ENCODE measurements around the gene MC1R. TPM values are rescaled to one million over a fixed set of nuclear protein-coding genes. Genes with fewer than 3 reads are reported as not detected.

MC1R gene
- total RNA-seq, 4 donors from 2014 or later, result 2.0 to 5.0 (median 2.9) TPM

- no peak for DNase-seq (ENCODE audit: extremely low spot score)
- H3K4me1 ChIP-seq, result peaks cover 0 to 4% (median 0%) of the 10 kb centered on the region in 4 donors
- intact Hi-C loops (cut with DNase I), result no loop called here
- WGBS, result 90% methylated on average over 24 of the region's 28 CpGs
- no peaks in the 10 kb centered on the region for H3K9me3 ChIP-seq
- H3K4me3 ChIP-seq, result no peak overlapping the region
- no peaks in the 10 kb centered on the region for H3K27me3 ChIP-seq
- H3K36me3 ChIP-seq, result peaks cover 73 to 97% (median 94%) of the 10 kb centered on the region in 4 donors
- TF ChIP-seq POLR2A (IDR thresholded peaks at IDR 0.05; ENCODE audit: low read depth), result no peak
- no peak overlapping the region for H3K27ac ChIP-seq (replicated peaks in 1 of 4)
These were observed 35.2 kb upstream of the MC1R start for GRCh38 chr16:89883346-89884040.

GRCh38 chr16:89884041-89884421 lies 34.6 kb upstream of the MC1R start:
- H3K27me3 ChIP-seq, result no peaks in the 10 kb centered on the region
- H3K4me3 ChIP-seq, result no peak overlapping the region
- intact Hi-C loops (cut with DNase I), result no loop called here
- H3K9me3 ChIP-seq, result no peaks in the 10 kb centered on the region
- peaks cover 73 to 97% (median 94%) of the 10 kb centered on the region in 4 donors for H3K36me3 ChIP-seq
- peaks cover 0 to 4% (median 0%) of the 10 kb centered on the region in 4 donors for H3K4me1 ChIP-seq
- H3K27ac ChIP-seq (replicated peaks in 1 of 4), result no peak overlapping the region
- TF ChIP-seq POLR2A (IDR thresholded peaks at IDR 0.05; ENCODE audit: low read depth) (no peak), POLR2AphosphoS5 (IDR thresholded peaks at IDR 0.05) (no peak), EP300 (IDR thresholded peaks at IDR 0.05) (no peak), CTCF (IDR thresholded peaks at IDR 0.05) (no peak)
- 94% methylated on average over 6 of the region's 8 CpGs for WGBS
- no peak for DNase-seq (ENCODE audit: extremely low spot score)

GRCh38 chr16:89887243-89887642 lies 31.4 kb upstream of the MC1R start:
- WGBS, result 95% methylated on average over 14 of the region's 14 CpGs
- intact Hi-C loops (cut with DNase I), result no loop called here
- Histone ChIP-seq H3K4me1 (peaks cover 0 to 4% (median 0%) of the 10 kb centered on the region in 4 donors), H3K9me3 (no peaks in the 10 kb centered on the region), H3K36me3 (peaks cover 79 to 100% (median 99%) of the 10 kb centered on the region in 4 donors), H3K27ac (replicated peaks in 1 of 4) (no peak overlapping the region), H3K4me3 (no peak overlapping the region), H3K27me3 (no peaks in the 10 kb centered on the region)
- DNase-seq (ENCODE audit: extremely low spot score), result no peak
- TF ChIP-seq EP300 (IDR thresholded peaks at IDR 0.05), result no peak
- TF ChIP-seq POLR2A (IDR thresholded peaks at IDR 0.05; ENCODE audit: low read depth), result no peak
- no peak for TF ChIP-seq POLR2AphosphoS5 (IDR thresholded peaks at IDR 0.05)
- no peak for TF ChIP-seq CTCF (IDR thresholded peaks at IDR 0.05)

- Histone ChIP-seq H3K27ac (replicated peaks in 1 of 4) (no peak overlapping the region), H3K9me3 (no peaks in the 10 kb centered on the region), H3K4me3 (no peak overlapping the region), H3K27me3 (no peaks in the 10 kb centered on the region), H3K4me1 (peaks cover 0 to under 1% (median 0%) of the 10 kb centered on the region in 4 donors), H3K36me3 (peaks cover 82 to 100% (median 100%) of the 10 kb centered on the region in 4 donors)
- TF ChIP-seq CTCF (IDR thresholded peaks at IDR 0.05) (no peak), POLR2AphosphoS5 (IDR thresholded peaks at IDR 0.05) (no peak), EP300 (IDR thresholded peaks at IDR 0.05) (no peak), POLR2A (IDR thresholded peaks at IDR 0.05; ENCODE audit: low read depth) (no peak)
- WGBS, result 84% methylated on average over 9 of the region's 9 CpGs
- intact Hi-C loops (cut with DNase I), result no loop called here
- DNase-seq (ENCODE audit: extremely low spot score), result no peak
These were observed 28.5 kb upstream of the MC1R start for GRCh38 chr16:89890200-89890599.

GRCh38 chr16:89890886-89891657 lies 27.6 kb upstream of the MC1R start:
- no peak for DNase-seq (ENCODE audit: extremely low spot score)
- Histone ChIP-seq H3K27ac (replicated peaks in 1 of 4) (no peak overlapping the region), H3K9me3 (no peaks in the 10 kb centered on the region)

More at GRCh38 chr16:89890886-89891657, 27.6 kb upstream of the MC1R start:
- TF ChIP-seq POLR2A (IDR thresholded peaks at IDR 0.05; ENCODE audit: low read depth) (no peak), CTCF (IDR thresholded peaks at IDR 0.05) (no peak), EP300 (IDR thresholded peaks at IDR 0.05) (no peak), POLR2AphosphoS5 (IDR thresholded peaks at IDR 0.05) (no peak)
- Histone ChIP-seq H3K36me3 (peaks cover 85 to 100% (median 100%) of the 10 kb centered on the region in 4 donors), H3K4me1 (no peaks in the 10 kb centered on the region), H3K4me3 (no peak overlapping the region), H3K27me3 (no peaks in the 10 kb centered on the region)
- intact Hi-C loops (cut with DNase I), result no loop called here
- WGBS, result 79% methylated on average over 8 of the region's 16 CpGs
